Cardiac muscle cell (in vitro differentiated cells and primary cell): ENCODE measurements around the gene TMPRSS4. TPM values are rescaled to one million over a fixed set of nuclear protein-coding genes. Genes with fewer than 3 reads are reported as not detected.

Experiments
- DNase-seq, 2 donors: peaks; one replicate each; pipeline versions ENCODE4 v3.0.0 to v3.0.0-alpha.2; 2010 to 2017; ENCODE audit warnings: low read depth in 1 of 2, low spot score in 1 of 2
- H3K27ac ChIP-seq: fragments of 200-600 bp; sonication (generic); 2 replicates; pipeline ENCODE4 v1.5.1; 2016
- H3K27me3 ChIP-seq: fragments of 200-600 bp; sonication (generic); 2 replicates; pipeline ENCODE4 v1.6.0; 2016; ENCODE audit warnings: control low read depth
- H3K36me3 ChIP-seq: fragments of 200-600 bp; sonication (generic); 2 replicates; pipeline ENCODE4 v1.5.1; 2016; ENCODE audit warnings: control low read depth
- H3K4me1 ChIP-seq: fragments of 200-600 bp; sonication (generic); 2 replicates; pipeline ENCODE4 v1.8.1; 2017; ENCODE audit warnings: low read depth, mild to moderate bottlenecking, mixed run types
- H3K4me3 ChIP-seq: fragments of 200-600 bp; sonication (generic); 2 replicates; pipeline ENCODE4 v1.5.1; 2016; ENCODE audit warnings: mild to moderate bottlenecking
- H3K9me3 ChIP-seq: fragments of 200-600 bp; sonication (generic); 2 replicates; pipeline ENCODE4 v1.5.1; 2017; ENCODE audit warnings: low read depth, mild to moderate bottlenecking, control low read depth
- CTCF ChIP-seq: IDR thresholded peaks from 2 replicates; pipeline ENCODE4 v1.5.1; 2012; ENCODE audit warnings: low read depth, mild to moderate bottlenecking, low read length
- polyA plus RNA-seq: library from polyadenylated mRNA; unstranded; fragments of >200 nt; fragmentation: Nextera tagmentation; extraction: Ambion mirVana; gene quantifications from 2 replicates; pipeline ENCODE4 v1.2.1, GENCODE V29; 2016
- total RNA-seq: library from RNA; depleted of rRNA; stranded (reverse); fragments of >200 nt; gene quantifications from 2 replicates; pipeline ENCODE4 v1.2.3, GENCODE V29; 2016

The TMPRSS4 gene
- total and polyA plus RNA-seq, 2 experiments from 2014 or later, result not detected

- TF ChIP-seq CTCF, result no peak
- no peak for DNase-seq
- no peaks in the 10 kb centered on the region for H3K27me3 ChIP-seq
These were observed 23.1 kb downstream of the TMPRSS4 start for GRCh38 chr11:118099838-118100556.

GRCh38 chr11:118100691-118101232, 23.9 kb downstream of the TMPRSS4 start:
- no peak for DNase-seq
- no peak for TF ChIP-seq CTCF
- Histone ChIP-seq H3K4me3 (no peak overlapping the region), H3K27me3 (no peaks in the 10 kb centered on the region), H3K27ac (no peak overlapping the region), H3K9me3 (no peaks in the 10 kb centered on the region), H3K4me1 (peaks cover 5% of the 10 kb centered on the region), H3K36me3 (no peaks in the 10 kb centered on the region)

More at GRCh38 chr11:118099838-118100556, 23.1 kb downstream of the TMPRSS4 start:
- Histone ChIP-seq H3K9me3 (no peaks in the 10 kb centered on the region), H3K4me1 (peaks cover 5% of the 10 kb centered on the region), H3K36me3 (no peaks in the 10 kb centered on the region), H3K27ac (no peak overlapping the region), H3K4me3 (no peak overlapping the region)

- no peak overlapping the region for H3K4me3 ChIP-seq
- no peak for DNase-seq
These were observed 25.9 kb downstream of the TMPRSS4 start for GRCh38 chr11:118102721-118103261.

GRCh38 chr11:118104491-118104890, 27.6 kb downstream of the TMPRSS4 start:
- Histone ChIP-seq H3K27ac (no peak overlapping the region), H3K4me1 (peaks cover 5% of the 10 kb centered on the region), H3K36me3 (no peaks in the 10 kb centered on the region), H3K4me3 (no peak overlapping the region), H3K9me3 (no peaks in the 10 kb centered on the region), H3K27me3 (no peaks in the 10 kb centered on the region)
- DNase-seq, result no peak
- TF ChIP-seq CTCF, result no peak

More at GRCh38 chr11:118102721-118103261, 25.9 kb downstream of the TMPRSS4 start:
- TF ChIP-seq CTCF, result no peak
- H3K9me3 ChIP-seq, result no peaks in the 10 kb centered on the region
- peaks cover 5% of the 10 kb centered on the region for H3K4me1 ChIP-seq
- H3K27me3 ChIP-seq, result no peaks in the 10 kb centered on the region
- no peak overlapping the region for H3K27ac ChIP-seq
- no peaks in the 10 kb centered on the region for H3K36me3 ChIP-seq

GRCh38 chr11:118105657-118106305, 28.9 kb downstream of the TMPRSS4 start:
- Histone ChIP-seq H3K9me3 (no peaks in the 10 kb centered on the region), H3K36me3 (no peaks in the 10 kb centered on the region), H3K27me3 (no peaks in the 10 kb centered on the region), H3K4me1 (peaks cover 4% of the 10 kb centered on the region), H3K27ac (no peak overlapping the region), H3K4me3 (no peak overlapping the region)
- DNase-seq, result no peak
- TF ChIP-seq CTCF, result no peak
